Measurements from ENCODE around the gene TM4SF20. TPM values are rescaled to one million over a fixed set of nuclear protein-coding genes. Genes with fewer than 3 reads are reported as not detected.
A peak's percentile ranks its signal among the peaks of the same experiment; 100 is the strongest.
"Not testable (repeated sequence)": the region's sequence is repeated elsewhere in the genome, so short reads cannot be mapped to it uniquely, and the experiment has no call there.

The TM4SF20 gene
- total and polyA plus RNA-seq, 8 donors: 2.8 TPM; not detected in 7

DNA sequence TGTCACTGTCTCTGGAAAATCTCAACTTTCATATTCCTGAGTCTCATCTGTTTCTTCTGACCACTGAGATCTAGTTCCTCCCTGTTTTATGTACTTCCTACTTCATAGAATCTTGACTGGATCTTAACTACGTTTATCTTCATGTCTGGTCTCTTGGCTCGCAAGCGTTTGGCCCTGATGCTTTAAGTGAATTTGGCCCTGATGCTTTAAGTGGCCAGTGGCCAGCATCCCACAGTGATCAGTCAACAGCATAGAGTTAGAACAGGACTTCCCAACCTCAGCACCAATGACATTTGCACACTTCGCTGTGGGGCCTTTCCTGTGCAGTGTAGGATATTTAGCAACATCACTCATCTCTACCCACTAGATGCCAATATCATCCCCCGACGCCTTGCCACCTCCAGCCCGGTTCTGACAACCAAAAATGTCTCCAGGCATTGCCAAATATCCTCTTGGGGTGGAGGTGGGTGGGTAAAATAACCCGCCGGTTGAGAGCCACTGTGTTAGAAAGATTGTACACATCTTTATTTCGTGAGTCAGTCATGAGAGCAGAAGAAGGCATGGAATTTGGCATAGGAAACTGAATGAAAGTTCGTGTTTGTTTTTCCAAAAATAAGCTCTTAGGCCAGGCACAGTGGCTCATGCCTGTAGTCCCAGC, 12.2 kb downstream of the TM4SF20 start:
- H3K27ac ChIP-seq: peak overlapping the region in 3 of 5 donors; percentile 22 to 53 (median 25)
- no peak overlapping the region for H3K4me3 ChIP-seq
- H3K9me3 ChIP-seq: no peaks in the 10 kb centered on the region
- WGBS, 5 donors: 46 to 67% (median 63%) methylated on average over 11 of the region's 11 CpGs
- no peaks in the 10 kb centered on the region for H3K36me3 ChIP-seq
- TF ChIP-seq POLR2AphosphoS5 (IDR thresholded peaks at IDR 0.05): no peak
- TF ChIP-seq, protein P1, sequence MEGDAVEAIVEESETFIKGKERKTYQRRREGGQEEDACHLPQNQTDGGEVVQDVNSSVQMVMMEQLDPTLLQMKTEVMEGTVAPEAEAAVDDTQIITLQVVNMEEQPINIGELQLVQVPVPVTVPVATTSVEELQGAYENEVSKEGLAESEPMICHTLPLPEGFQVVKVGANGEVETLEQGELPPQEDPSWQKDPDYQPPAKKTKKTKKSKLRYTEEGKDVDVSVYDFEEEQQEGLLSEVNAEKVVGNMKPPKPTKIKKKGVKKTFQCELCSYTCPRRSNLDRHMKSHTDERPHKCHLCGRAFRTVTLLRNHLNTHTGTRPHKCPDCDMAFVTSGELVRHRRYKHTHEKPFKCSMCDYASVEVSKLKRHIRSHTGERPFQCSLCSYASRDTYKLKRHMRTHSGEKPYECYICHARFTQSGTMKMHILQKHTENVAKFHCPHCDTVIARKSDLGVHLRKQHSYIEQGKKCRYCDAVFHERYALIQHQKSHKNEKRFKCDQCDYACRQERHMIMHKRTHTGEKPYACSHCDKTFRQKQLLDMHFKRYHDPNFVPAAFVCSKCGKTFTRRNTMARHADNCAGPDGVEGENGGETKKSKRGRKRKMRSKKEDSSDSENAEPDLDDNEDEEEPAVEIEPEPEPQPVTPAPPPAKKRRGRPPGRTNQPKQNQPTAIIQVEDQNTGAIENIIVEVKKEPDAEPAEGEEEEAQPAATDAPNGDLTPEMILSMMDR (IDR thresholded peaks at IDR 0.05): no peak
- TF ChIP-seq EP300 (IDR thresholded peaks at IDR 0.05): no peak
- no peak for TF ChIP-seq POLR2A (IDR thresholded peaks at IDR 0.05)
- DNase-seq: peak in 1 of 2 donors; percentile 23
- H3K4me1 ChIP-seq: peaks cover 0 to 19% (median 2%) of the 10 kb centered on the region in 4 donors
- H3K27me3 ChIP-seq: no peaks in the 10 kb centered on the region
- intact Hi-C loops (cut with DNase I; ENCODE audit: low total_unique reads): no loop called here

DNA sequence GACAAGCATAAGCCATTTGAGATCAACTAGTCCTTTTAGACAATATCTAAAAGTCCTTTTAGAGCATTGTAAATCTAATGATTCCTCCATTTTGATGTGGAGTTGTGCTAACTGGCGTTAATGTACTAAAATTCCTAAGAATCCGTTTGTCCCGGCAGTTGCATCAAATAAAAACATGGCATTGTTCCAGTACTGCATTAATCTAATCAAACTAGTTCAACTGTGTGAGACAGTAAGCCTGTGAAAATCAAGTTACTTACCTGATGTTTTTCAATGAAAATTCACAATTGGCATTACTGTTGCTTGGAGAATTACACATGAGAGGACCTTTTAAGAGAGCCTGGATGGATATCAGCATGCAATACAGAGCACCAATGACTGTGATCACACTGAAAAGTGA, 13.3 kb downstream of the TM4SF20 start:
- Histone ChIP-seq H3K4me1 (peaks cover 0 to 19% (median 2%) of the 10 kb centered on the region in 4 donors), H3K9me3 (no peaks in the 10 kb centered on the region), H3K36me3 (peaks cover 0 to 8% (median 5%) of the 10 kb centered on the region in 4 donors), H3K4me3 (no peak overlapping the region), H3K27ac (no peak overlapping the region), H3K27me3 (no peaks in the 10 kb centered on the region)
- no peak for DNase-seq
- intact Hi-C loops (cut with DNase I; ENCODE audit: low total_unique reads): no loop called here
- WGBS, 5 donors: 31 to 75% (median 54%) methylated on average over 3 of the region's 3 CpGs
- TF ChIP-seq POLR2AphosphoS5 (IDR thresholded peaks at IDR 0.05) (no peak), EP300 (IDR thresholded peaks at IDR 0.05) (no peak), POLR2A (IDR thresholded peaks at IDR 0.05) (no peak)
- TF ChIP-seq, protein P1 (IDR thresholded peaks at IDR 0.05): no peak

DNA sequence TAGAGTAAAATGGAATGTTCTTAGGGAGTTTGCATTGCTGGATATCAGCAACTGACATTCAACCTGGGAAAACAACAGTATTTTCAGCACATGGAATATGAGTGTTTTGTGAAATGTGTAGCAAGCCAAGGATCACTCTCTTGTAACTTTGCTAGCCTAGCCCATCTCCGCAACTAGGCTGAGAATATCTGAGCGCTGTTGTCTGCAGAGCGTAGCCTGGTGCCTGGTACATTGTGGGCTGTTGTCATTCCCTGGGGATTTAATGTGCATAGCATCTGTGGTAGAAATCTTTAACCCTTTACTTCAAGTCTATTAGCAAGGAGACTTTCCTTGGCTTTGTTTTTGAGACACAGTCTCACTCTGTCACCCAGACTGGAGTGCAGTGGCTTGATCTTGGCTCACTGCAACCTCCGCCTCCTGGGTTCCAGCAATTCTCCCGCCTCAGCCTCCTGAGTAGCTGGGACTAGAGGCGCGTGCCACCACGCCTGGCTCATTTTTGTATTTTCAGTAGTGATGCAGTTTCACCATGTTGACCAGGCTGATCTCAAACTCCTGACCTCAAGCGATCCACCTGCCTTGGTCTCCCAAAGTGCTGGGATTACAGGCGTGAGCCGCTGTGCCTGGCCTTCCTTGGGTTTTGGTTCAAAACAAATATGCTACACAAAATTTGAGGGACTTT, 14.4 kb downstream of the TM4SF20 start:
- intact Hi-C loops (cut with DNase I; ENCODE audit: low total_unique reads): not testable (repeated sequence)

DNA sequence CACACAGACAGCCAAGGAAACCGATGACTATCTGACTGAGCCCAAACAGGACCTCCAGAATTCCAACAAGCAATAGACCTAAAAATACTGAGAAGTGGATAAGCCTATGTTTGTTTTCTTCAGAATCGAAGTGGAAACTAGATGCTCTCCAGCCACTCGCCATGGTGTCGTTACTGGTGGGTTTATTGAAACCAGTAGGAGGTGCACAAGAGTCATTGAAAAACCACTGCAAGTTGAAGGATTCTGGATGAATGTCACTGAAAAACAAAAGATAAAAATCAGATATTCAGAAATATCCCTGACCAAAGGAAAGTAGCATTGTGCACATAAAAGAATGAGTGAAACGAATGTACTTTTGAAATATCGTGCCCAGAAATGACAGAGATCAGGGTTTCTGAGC, 15.3 kb downstream of the TM4SF20 start:
- Histone ChIP-seq H3K4me3 (no peak overlapping the region), H3K27ac (no peak overlapping the region), H3K27me3 (no peaks in the 10 kb centered on the region), H3K4me1 (peaks cover 0 to 19% (median 2%) of the 10 kb centered on the region in 4 donors), H3K36me3 (peaks cover 2 to 29% (median 26%) of the 10 kb centered on the region in 4 donors), H3K9me3 (no peaks in the 10 kb centered on the region)
- TF ChIP-seq, protein P1 (IDR thresholded peaks at IDR 0.05): no peak
- no peak for TF ChIP-seq POLR2A (IDR thresholded peaks at IDR 0.05)
- TF ChIP-seq POLR2AphosphoS5 (IDR thresholded peaks at IDR 0.05): no peak
- no peak for TF ChIP-seq EP300 (IDR thresholded peaks at IDR 0.05)
- 86 to 93% (median 92%) methylated on average over 6 of the region's 6 CpGs for WGBS, 5 donors
- intact Hi-C loops (cut with DNase I; ENCODE audit: low total_unique reads): no loop called here
- DNase-seq: no peak

More for the DNA sequence above, 14.4 kb downstream of the TM4SF20 start:
- H3K27ac ChIP-seq, H3K27me3 ChIP-seq, H3K9me3 ChIP-seq, DNase-seq, H3K4me3 ChIP-seq: not testable (repeated sequence)
- peaks cover 0 to 19% (median 16%) of the 10 kb centered on the region in 4 donors for H3K36me3 ChIP-seq
- H3K4me1 ChIP-seq: peaks cover 0 to 19% (median 2%) of the 10 kb centered on the region in 4 donors
- 80 to 93% (median 91%) methylated on average over 11 of the region's 11 CpGs for WGBS, 5 donors

Data from stomach (tissue), 9 donors.